Jurkat, Clone E6-1 (cell line): ENCODE data around the gene PRR13.
"Not testable (repeated sequence)": the region's sequence is repeated elsewhere in the genome, so short reads cannot be mapped to it uniquely, and the experiment has no call there.

ENCODE experiments used
- DNase-seq: peaks from one replicate; pipeline ENCODE4 v3.0.0-alpha.2; 2011; ENCODE audit warnings: low read depth, low spot score
- H3K4me3 ChIP-seq: 2 replicates; pipeline ENCODE4 v1.5.1; 2011; ENCODE audit warnings: mild to moderate bottlenecking, low read length, control low read depth, moderate library complexity

PRR13 gene

GRCh38 chr12:53465679-53466078 lies 24.1 kb downstream of the PRR13 start:
- DNase-seq = no peak

GRCh38 chr12:53466640-53467039 lies 25.1 kb downstream of the PRR13 start:
- DNase-seq = no peak
- H3K4me3 ChIP-seq = no peak overlapping the region

More at GRCh38 chr12:53465679-53466078, 24.1 kb downstream of the PRR13 start:
- H3K4me3 ChIP-seq = no peak overlapping the region

GRCh38 chr12:53467082-53467481 lies 25.5 kb downstream of the PRR13 start:
- DNase-seq = no peak

GRCh38 chr12:53467880-53468279 lies 26.3 kb downstream of the PRR13 start:
- no peak overlapping the region for H3K4me3 ChIP-seq
- DNase-seq = no peak

More at GRCh38 chr12:53467082-53467481, 25.5 kb downstream of the PRR13 start:
- H3K4me3 ChIP-seq = no peak overlapping the region

- DNase-seq = no peak
- no peak overlapping the region for H3K4me3 ChIP-seq
Measured at GRCh38 chr12:53468282-53468681, 26.7 kb downstream of the PRR13 start.

GRCh38 chr12:53472056-53472582 lies 30.6 kb downstream of the PRR13 start:
- H3K4me3 ChIP-seq = no peak overlapping the region
- no peak for DNase-seq

GRCh38 chr12:53474077-53474476 lies 32.5 kb downstream of the PRR13 start:
- no peak overlapping the region for H3K4me3 ChIP-seq
- no peak for DNase-seq

GRCh38 chr12:53474819-53475218 lies 33.3 kb downstream of the PRR13 start:
- H3K4me3 ChIP-seq = no peak overlapping the region
- DNase-seq = no peak

- no peak overlapping the region for H3K4me3 ChIP-seq
- DNase-seq = no peak
Measured at GRCh38 chr12:53476769-53477209, 35.3 kb downstream of the PRR13 start.

GRCh38 chr12:53478865-53479264 lies 37.3 kb downstream of the PRR13 start:
- H3K4me3 ChIP-seq = no peak overlapping the region
- DNase-seq = no peak

- DNase-seq = no peak
- no peak overlapping the region for H3K4me3 ChIP-seq
Measured at GRCh38 chr12:53479331-53479730, 37.8 kb downstream of the PRR13 start.

- no peak overlapping the region for H3K4me3 ChIP-seq
- no peak for DNase-seq
Measured at GRCh38 chr12:53480491-53481442, 39.2 kb downstream of the PRR13 start.

- DNase-seq, H3K4me3 ChIP-seq: not testable (repeated sequence)
Measured at GRCh38 chr12:53481458-53481857, 39.9 kb downstream of the PRR13 start.

GRCh38 chr12:53481939-53482586 lies 40.5 kb downstream of the PRR13 start:
- H3K4me3 ChIP-seq = no peak overlapping the region
- no peak for DNase-seq

- H3K4me3 ChIP-seq = no peak overlapping the region
- DNase-seq = no peak
Measured at GRCh38 chr12:53482626-53483168, 41.2 kb downstream of the PRR13 start.

- DNase-seq = no peak
- H3K4me3 ChIP-seq = no peak overlapping the region
Measured at GRCh38 chr12:53483225-53483978, 41.9 kb downstream of the PRR13 start.

GRCh38 chr12:53483979-53484377 lies 42.4 kb downstream of the PRR13 start:
- DNase-seq = no peak
- H3K4me3 ChIP-seq = no peak overlapping the region

- no peak overlapping the region for H3K4me3 ChIP-seq
- DNase-seq = no peak
Measured at GRCh38 chr12:53484686-53485575, 43.4 kb downstream of the PRR13 start.
